ENCODE data around the gene S100PBP.

Gene S100PBP

GRCh38 chr1:32772281-32773017 lies 45.0 kb upstream of the S100PBP start:
- DNase-seq (ENCODE audit: low read depth): no peak
- no peak for TF ChIP-seq CTCF (conservative IDR thresholded peaks at IDR 0.05; ENCODE audit: low read depth, low read length)
- no peak overlapping the region for H3K4me3 ChIP-seq (ENCODE audit: low read depth, low read length)

GRCh38 chr1:32773018-32773763 lies 44.3 kb upstream of the S100PBP start:
- DNase-seq (ENCODE audit: low read depth): peak; percentile 83
- H3K4me3 ChIP-seq (ENCODE audit: low read depth, low read length): no peak overlapping the region
- TF ChIP-seq CTCF (conservative IDR thresholded peaks at IDR 0.05; ENCODE audit: low read depth, low read length): peak; percentile 96

GRCh38 chr1:32773764-32774463 lies 43.5 kb upstream of the S100PBP start:
- DNase-seq (ENCODE audit: low read depth): no peak
- no peak for TF ChIP-seq CTCF (conservative IDR thresholded peaks at IDR 0.05; ENCODE audit: low read depth, low read length)
- no peak overlapping the region for H3K4me3 ChIP-seq (ENCODE audit: low read depth, low read length)

- TF ChIP-seq CTCF (conservative IDR thresholded peaks at IDR 0.05; ENCODE audit: low read depth, low read length): no peak
- H3K4me3 ChIP-seq (ENCODE audit: low read depth, low read length): no peak overlapping the region
- DNase-seq (ENCODE audit: low read depth): no peak
Measured at GRCh38 chr1:32774464-32774808, 43.0 kb upstream of the S100PBP start.

GRCh38 chr1:32774950-32775634 lies 42.4 kb upstream of the S100PBP start:
- H3K4me3 ChIP-seq (ENCODE audit: low read depth, low read length): no peak overlapping the region
- no peak for TF ChIP-seq CTCF (conservative IDR thresholded peaks at IDR 0.05; ENCODE audit: low read depth, low read length)
- peak; percentile 58 for DNase-seq (ENCODE audit: low read depth)

- H3K4me3 ChIP-seq (ENCODE audit: low read depth, low read length): no peak overlapping the region
- TF ChIP-seq CTCF (conservative IDR thresholded peaks at IDR 0.05; ENCODE audit: low read depth, low read length): no peak
- peak; percentile 47 for DNase-seq (ENCODE audit: low read depth)
Measured at GRCh38 chr1:32775640-32776337, 41.7 kb upstream of the S100PBP start.
